Epithelial cell of proximal tubule (primary cell): ENCODE results near the gene THAP3. TPM values are rescaled to one million over a fixed set of nuclear protein-coding genes. Genes with fewer than 3 reads are reported as not detected.

Source experiments
- DNase-seq: peaks from one replicate; pipeline ENCODE4 v3.0.0-alpha.2; 2011; ENCODE audit warnings: low read depth
- H3K4me3 ChIP-seq: 2 replicates; pipeline ENCODE4 v1.5.1; 2011; ENCODE audit warnings: low read depth, mild to moderate bottlenecking, low read length
- CTCF ChIP-seq: conservative IDR thresholded peaks from 2 replicates; pipeline ENCODE4 v1.5.1; 2012; ENCODE audit warnings: low read depth, mild to moderate bottlenecking, low read length
- total RNA-seq: library from RNA; depleted of rRNA; stranded (reverse); fragments of >200 nt; gene quantifications from 2 replicates; pipeline ENCODE4 v1.2.3, GENCODE V29; 2015

The THAP3 gene
- total RNA-seq, 1 donor from 2014 or later, result 15.8 TPM

- TF ChIP-seq CTCF, result no peak
- no peak for DNase-seq
These were observed 42.5 kb downstream of the THAP3 start for GRCh38 chr1:6667139-6667538.

GRCh38 chr1:6668503-6668902 is 43.8 kb downstream of the THAP3 start:
- TF ChIP-seq CTCF, result no peak
- DNase-seq, result no peak
- H3K4me3 ChIP-seq, result no peak overlapping the region

More at GRCh38 chr1:6667139-6667538, 42.5 kb downstream of the THAP3 start:
- no peak overlapping the region for H3K4me3 ChIP-seq

GRCh38 chr1:6672558-6672957 is 47.9 kb downstream of the THAP3 start:
- DNase-seq, result no peak
- no peak overlapping the region for H3K4me3 ChIP-seq
- TF ChIP-seq CTCF, result no peak

GRCh38 chr1:6673816-6674398 is 49.2 kb downstream of the THAP3 start:
- no peak overlapping the region for H3K4me3 ChIP-seq
- no peak for TF ChIP-seq CTCF
- DNase-seq, result no peak

- H3K4me3 ChIP-seq, result no peak overlapping the region
- DNase-seq, result no peak
- TF ChIP-seq CTCF, result no peak
These were observed 50.1 kb downstream of the THAP3 start for GRCh38 chr1:6674771-6675170.

GRCh38 chr1:6675941-6676340 is 51.3 kb downstream of the THAP3 start:
- DNase-seq, result peak; percentile 54
- no peak overlapping the region for H3K4me3 ChIP-seq
- TF ChIP-seq CTCF, result no peak

Other genes starting within 250 kb of the THAP3 start
- gene ACOT7, start 231.1 kb upstream of the THAP3 start, total RNA-seq, result 80.3 and 82.0 TPM in 2 replicates
- gene HES2, start 204.9 kb upstream of the THAP3 start, total RNA-seq, result 3.0 and 6.2 TPM in 2 replicates
- not detected in 2 replicates for gene ESPN, start 200.1 kb upstream of the THAP3 start, total RNA-seq
- gene TNFRSF25, start 158.7 kb upstream of the THAP3 start, total RNA-seq, result 9.6 and 30.4 TPM in 2 replicates
- gene PLEKHG5, start 133.2 kb upstream of the THAP3 start, total RNA-seq, result 17.4 and 23.3 TPM in 2 replicates
- 18.5 and 24.7 TPM in 2 replicates for gene NOL9, start 70.4 kb upstream of the THAP3 start, total RNA-seq
- gene TAS1R1, start 69.6 kb upstream of the THAP3 start, total RNA-seq, result not detected in 2 replicates
- gene ZBTB48, start 44.9 kb upstream of the THAP3 start, total RNA-seq, result 5.7 and 14.2 TPM in 2 replicates
- 28.1 and 40.1 TPM in 2 replicates for gene KLHL21, start 22.0 kb upstream of the THAP3 start, total RNA-seq
- 5.5 and 7.2 TPM in 2 replicates for gene PHF13, start 11.1 kb upstream of the THAP3 start, total RNA-seq
- 32.8 and 41.3 TPM in 2 replicates for gene DNAJC11, start 76.9 kb downstream of the THAP3 start, total RNA-seq
- gene CAMTA1, start 160.6 kb downstream of the THAP3 start, total RNA-seq, result 53.5 and 79.2 TPM in 2 replicates